Right lobe of liver (tissue), 6 donors: ENCODE results near the gene NECAP2. TPM values are rescaled to one million over a fixed set of nuclear protein-coding genes. Genes with fewer than 3 reads are reported as not detected.
"Not testable (repeated sequence)": the region's sequence is repeated elsewhere in the genome, so short reads cannot be mapped to it uniquely, and the experiment has no call there.

ENCODE experiments used
- ATAC-seq, 4 donors: fragments of 200-7000 bp; cut with Tn5 transposase; one replicate each; pipeline ENCODE4 v1.9.1; 2020; ENCODE audit warnings: mild to moderate bottlenecking in 4 of 4, moderate library complexity in 4 of 4
- DNase-seq, 3 donors: peaks; one replicate each; pipeline ENCODE4 v3.0.0-alpha.2; 2020
- H3K27ac ChIP-seq, 3 donors: fragments of 200-600 bp; one replicate each; pipeline ENCODE4 v1.8.0; 2022
- H3K27me3 ChIP-seq, 2 donors: fragments of 200-600 bp; one replicate each; pipeline ENCODE4 v1.8.0; 2022
- H3K36me3 ChIP-seq, 4 donors: fragments of 200-600 bp; sonication (generic) in 1 of 4; one replicate each; pipeline versions ENCODE4 v1.5.1 to v1.8.0; 2017 to 2022; ENCODE audit warnings: control low read depth in 1 of 4
- H3K4me1 ChIP-seq, 4 donors: fragments of 200-600 bp; sonication (generic) in 1 of 4; one replicate each; pipeline versions ENCODE4 v1.5.1 to v1.8.0; 2017 to 2022; ENCODE audit warnings: control low read depth in 1 of 4
- H3K4me3 ChIP-seq, 3 donors: fragments of 200-600 bp; one replicate each; pipeline ENCODE4 v1.8.0; 2022
- H3K9me3 ChIP-seq, 4 donors: fragments of 200-600 bp; sonication (generic) in 1 of 4; one replicate each; pipeline versions ENCODE4 v1.5.1 to v1.8.0; 2017 to 2022; ENCODE audit warnings: control low read depth in 1 of 4
- POLR2A ChIP-seq: fragments of 450-650 bp; IDR thresholded peaks from one replicate; pipeline ENCODE4 v1.6.1; 2017; ENCODE audit warnings: antibody characterized with exemption, mild to moderate bottlenecking
- WGBS: methylation state at CpG from one replicate; pipeline ENCODE4 v1.1.6; 2018; ENCODE audit warnings: low coverage, low lambda C conversion rate; ENCODE audit not compliant: insufficient coverage; ENCODE audit errors: missing lambda C conversion rate; 5-methylcytosine and 5-hydroxymethylcytosine counted together
- intact Hi-C, 2 donors: fragments of 100-400 bp; cut with DNase I; formaldehyde crosslinking; loops; one replicate each; pipeline versions ENCODE4 v1.11.2 to v1.14.1; 2022
- total RNA-seq, 6 experiments: library from RNA; depleted of rRNA in 2 of 6; stranded (reverse); fragments of >200 nt in 2 of 6; fragmentation: NEBNext Ultra II Directional in 3 of 6; extraction: Animal tissue kit (Norgen Biotek cat#: 25700) in 3 of 6; gene quantifications; one replicate each; pipeline versions ENCODE4 v1.1.0 to v1.2.4, GENCODE V29; 2016 to 2023
- TF ChIP-seq, protein P1 (sequence below), 4 donors: fragments of 200-600 bp in 3 of 4; fragments of 450-650 bp in 1 of 4; IDR thresholded peaks; one replicate each; pipeline versions ENCODE4 v1.5.1 to v1.8.0; 2016 to 2022; ENCODE audit warnings: antibody characterized with exemption in 4 of 4, mild to moderate bottlenecking in 2 of 4
- donor health status: DM: no; HTN: yes; CAD: no.
- donor health status: DM: no; HTN: no; CAD: no.
- donor health status: DM: no; HTN: no; CAD: no.
- donor health status: DM: no; HTN: yes; CAD: no.
- donor health status: DM: no; HTN: yes; CAD: no.

The NECAP2 gene
- total RNA-seq, 6 experiments from 2014 or later = 13.9 to 28.3 (median 24.2) TPM

DNA sequence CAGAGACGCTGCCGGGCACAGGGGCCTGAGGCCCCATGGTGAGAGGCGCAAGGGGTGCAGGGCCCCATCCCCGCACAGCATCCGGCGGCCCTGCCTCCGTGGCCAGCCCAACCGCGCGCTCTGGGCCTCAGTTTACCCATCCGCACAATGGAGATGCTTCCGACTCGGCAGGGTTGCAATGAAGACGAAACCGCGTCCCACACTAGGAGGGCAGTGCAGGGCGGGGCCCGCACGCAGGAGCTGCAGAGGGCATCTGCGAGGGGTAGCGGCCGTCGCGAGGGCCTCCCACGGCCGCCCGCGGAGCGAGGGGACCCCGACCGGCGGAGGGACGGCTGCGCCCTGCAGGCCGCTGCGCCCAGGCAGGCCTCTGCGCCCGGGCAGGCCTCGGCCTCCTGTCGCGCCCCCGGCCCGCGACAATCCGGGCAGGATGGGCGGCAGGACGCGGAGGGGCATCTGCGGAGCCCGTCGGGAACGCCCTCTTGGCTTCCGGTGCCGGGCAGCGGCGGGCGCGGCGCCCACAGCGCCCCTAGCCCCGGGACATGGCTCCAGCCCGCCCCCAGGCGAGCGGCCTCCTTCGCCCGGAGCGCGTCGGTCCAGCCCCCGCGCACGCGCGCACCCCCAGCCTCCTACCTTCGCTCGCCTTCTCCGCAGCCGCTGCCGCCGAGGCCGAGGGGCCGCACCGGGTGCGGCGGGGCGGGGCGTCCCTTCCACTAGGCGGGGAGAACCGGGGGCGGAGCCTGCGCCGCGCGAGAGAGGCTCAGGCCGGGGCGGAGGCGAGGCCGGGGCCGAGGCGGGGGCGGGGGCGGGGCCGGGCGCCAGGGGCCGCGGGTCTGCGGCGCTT is 58.3 kb downstream of the NECAP2 start:
- Histone ChIP-seq H3K9me3 (no peaks in the 10 kb centered on the region), H3K36me3 (no peaks in the 10 kb centered on the region), H3K27me3 (no peaks in the 10 kb centered on the region), H3K4me1 (no peaks in the 10 kb centered on the region), H3K27ac (peak overlapping the region in 2 of 3 donors; percentile 40 to 43), H3K4me3 (peak overlapping the region; percentile 70 to 81 (median 77))
- ATAC-seq (peak; percentile 93 to 98 (median 96)), DNase-seq (peak; percentile 90 to 93 (median 90))
- intact Hi-C loops = no loop called here
- TF ChIP-seq POLR2A = peak; percentile 27
- TF ChIP-seq, protein P1, sequence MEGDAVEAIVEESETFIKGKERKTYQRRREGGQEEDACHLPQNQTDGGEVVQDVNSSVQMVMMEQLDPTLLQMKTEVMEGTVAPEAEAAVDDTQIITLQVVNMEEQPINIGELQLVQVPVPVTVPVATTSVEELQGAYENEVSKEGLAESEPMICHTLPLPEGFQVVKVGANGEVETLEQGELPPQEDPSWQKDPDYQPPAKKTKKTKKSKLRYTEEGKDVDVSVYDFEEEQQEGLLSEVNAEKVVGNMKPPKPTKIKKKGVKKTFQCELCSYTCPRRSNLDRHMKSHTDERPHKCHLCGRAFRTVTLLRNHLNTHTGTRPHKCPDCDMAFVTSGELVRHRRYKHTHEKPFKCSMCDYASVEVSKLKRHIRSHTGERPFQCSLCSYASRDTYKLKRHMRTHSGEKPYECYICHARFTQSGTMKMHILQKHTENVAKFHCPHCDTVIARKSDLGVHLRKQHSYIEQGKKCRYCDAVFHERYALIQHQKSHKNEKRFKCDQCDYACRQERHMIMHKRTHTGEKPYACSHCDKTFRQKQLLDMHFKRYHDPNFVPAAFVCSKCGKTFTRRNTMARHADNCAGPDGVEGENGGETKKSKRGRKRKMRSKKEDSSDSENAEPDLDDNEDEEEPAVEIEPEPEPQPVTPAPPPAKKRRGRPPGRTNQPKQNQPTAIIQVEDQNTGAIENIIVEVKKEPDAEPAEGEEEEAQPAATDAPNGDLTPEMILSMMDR (IDR thresholded peaks at IDR 0.05) = peak in 2 of 4 donors; percentile 9 to 13
- 0% methylated on average over 8 of the region's 108 CpGs for WGBS

DNA sequence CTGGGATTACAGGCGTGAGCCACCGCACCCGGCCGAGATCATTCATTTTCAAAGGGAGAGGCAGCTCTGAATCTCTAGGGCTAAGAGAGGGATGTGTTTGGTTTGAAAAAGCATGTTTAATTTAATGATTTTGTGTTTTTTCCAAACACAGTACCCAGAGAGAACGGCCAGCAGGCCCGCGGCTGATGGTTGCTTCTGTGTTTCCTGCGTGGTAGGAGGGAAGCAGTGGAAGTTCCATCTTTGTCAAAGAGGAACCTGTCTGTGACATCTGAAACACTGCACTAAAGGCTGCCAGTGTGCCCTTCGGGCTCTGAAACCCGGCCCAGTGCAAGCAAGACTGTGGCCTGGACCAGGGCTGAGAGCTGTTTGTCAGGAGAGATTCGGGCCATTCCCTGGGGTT is 59.9 kb downstream of the NECAP2 start:
- H3K4me1 ChIP-seq, H3K27ac ChIP-seq, H3K4me3 ChIP-seq, H3K27me3 ChIP-seq, H3K9me3 ChIP-seq, intact Hi-C loops, DNase-seq, H3K36me3 ChIP-seq: not testable (repeated sequence)
- 48% methylated on average over 5 of the region's 11 CpGs for WGBS
- ATAC-seq = peak in 1 of 4 donors; percentile 14

DNA sequence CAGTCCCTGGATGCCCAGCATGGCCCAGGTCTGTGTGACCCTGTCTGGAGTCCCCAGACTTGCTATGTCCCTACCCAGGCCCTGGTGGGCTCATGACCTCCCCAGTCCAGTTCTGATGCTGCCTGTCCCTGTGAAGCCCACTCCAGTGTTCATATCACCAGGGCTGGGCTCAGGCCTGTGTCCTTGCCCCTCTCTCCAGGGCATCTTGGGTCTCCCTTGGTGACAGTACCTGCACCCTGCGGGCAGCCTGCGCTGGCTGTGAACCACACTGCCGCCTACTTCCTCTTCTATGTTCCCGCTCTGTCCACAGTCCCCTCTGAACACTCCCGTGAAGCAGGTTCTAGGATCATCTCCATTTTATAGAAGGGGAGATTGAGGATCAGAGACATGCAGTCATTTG is 60.5 kb downstream of the NECAP2 start:
- H3K27ac ChIP-seq, DNase-seq, H3K36me3 ChIP-seq, H3K9me3 ChIP-seq, intact Hi-C loops, H3K27me3 ChIP-seq, H3K4me3 ChIP-seq, H3K4me1 ChIP-seq: not testable (repeated sequence)
- ATAC-seq = peak in 1 of 4 donors; percentile 3
- whole genome bisulfite sequencing = 74% methylated on average over 5 of the region's 5 CpGs

DNA sequence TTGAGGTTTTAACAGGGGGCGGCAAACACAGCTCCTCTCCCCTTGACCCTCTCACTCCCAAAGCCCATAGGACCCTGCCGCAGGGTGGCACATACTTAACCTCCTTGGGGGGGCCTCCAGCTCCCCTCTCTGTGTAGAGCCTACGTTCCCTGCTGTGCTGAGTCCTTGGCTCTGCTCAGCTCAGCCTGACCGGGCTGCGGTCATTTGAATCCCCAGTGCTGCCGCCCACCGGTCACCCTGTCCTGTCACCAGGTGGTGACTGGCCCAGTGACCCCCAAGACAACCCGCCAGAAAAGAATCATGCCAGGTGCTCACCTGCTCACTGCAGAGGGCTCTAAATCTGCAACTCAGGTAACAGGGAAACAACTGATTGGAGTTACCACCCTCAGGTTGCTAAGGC is 60.9 kb downstream of the NECAP2 start:
- H3K27ac ChIP-seq, H3K27me3 ChIP-seq, DNase-seq, H3K36me3 ChIP-seq, intact Hi-C loops, H3K9me3 ChIP-seq, H3K4me1 ChIP-seq, H3K4me3 ChIP-seq, ATAC-seq: not testable (repeated sequence)
- WGBS = 30% methylated on average over 2 of the region's 8 CpGs

DNA sequence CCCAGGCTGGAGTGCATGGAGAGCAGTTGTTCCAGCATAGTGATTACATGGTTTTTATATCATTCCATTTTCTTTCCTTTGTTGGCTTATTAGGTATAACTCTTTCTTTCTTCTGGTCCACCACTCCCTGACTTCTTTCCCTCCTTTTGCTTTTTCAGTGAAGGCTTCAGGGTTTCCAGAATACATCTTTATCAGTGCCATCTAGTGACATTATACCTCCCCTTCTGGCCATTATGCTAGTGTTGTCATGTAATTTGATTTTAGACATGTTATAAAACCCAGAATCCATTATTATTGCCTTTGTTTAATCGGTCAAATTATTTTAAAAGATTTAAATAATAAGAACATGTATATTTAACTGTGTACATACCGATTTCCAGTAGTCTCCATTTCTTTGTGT is 63.0 kb downstream of the NECAP2 start:
- Histone ChIP-seq H3K27me3 (no peaks in the 10 kb centered on the region), H3K9me3 (no peaks in the 10 kb centered on the region), H3K27ac (no peak overlapping the region), H3K36me3 (no peaks in the 10 kb centered on the region), H3K4me1 (no peaks in the 10 kb centered on the region), H3K4me3 (no peak overlapping the region)
- DNase-seq (no peak), ATAC-seq (no peak)
- 52% methylated on average over 2 of the region's 2 CpGs for WGBS
- TF ChIP-seq POLR2A = no peak
- TF ChIP-seq, protein P1 (IDR thresholded peaks at IDR 0.05) = no peak
- intact Hi-C loops = no loop called here

DNA sequence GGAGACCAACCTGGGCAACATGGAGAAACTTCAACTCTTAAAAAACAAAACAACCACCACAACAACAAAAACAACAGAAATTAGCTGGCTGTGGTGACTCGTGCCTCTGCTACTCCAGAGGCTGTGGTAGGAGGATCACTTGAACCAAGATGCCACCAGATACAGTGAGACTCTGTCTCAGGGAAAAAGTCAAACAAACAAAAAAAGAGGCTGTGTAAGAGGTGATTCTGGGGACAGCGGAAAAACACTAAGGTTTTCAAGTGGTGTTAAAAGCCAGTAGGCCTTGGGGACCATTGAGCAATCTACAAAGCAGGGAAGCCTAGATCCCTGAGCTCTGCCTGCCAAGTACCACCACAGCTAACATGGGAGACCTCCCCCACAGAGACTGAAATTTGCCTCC is 65.3 kb downstream of the NECAP2 start:
- intact Hi-C loops, H3K9me3 ChIP-seq, DNase-seq, ATAC-seq, H3K4me3 ChIP-seq, H3K27ac ChIP-seq, H3K36me3 ChIP-seq, H3K27me3 ChIP-seq, H3K4me1 ChIP-seq: not testable (repeated sequence)
- WGBS = no CpG with 5 or more reads among the region's 2 CpGs

DNA sequence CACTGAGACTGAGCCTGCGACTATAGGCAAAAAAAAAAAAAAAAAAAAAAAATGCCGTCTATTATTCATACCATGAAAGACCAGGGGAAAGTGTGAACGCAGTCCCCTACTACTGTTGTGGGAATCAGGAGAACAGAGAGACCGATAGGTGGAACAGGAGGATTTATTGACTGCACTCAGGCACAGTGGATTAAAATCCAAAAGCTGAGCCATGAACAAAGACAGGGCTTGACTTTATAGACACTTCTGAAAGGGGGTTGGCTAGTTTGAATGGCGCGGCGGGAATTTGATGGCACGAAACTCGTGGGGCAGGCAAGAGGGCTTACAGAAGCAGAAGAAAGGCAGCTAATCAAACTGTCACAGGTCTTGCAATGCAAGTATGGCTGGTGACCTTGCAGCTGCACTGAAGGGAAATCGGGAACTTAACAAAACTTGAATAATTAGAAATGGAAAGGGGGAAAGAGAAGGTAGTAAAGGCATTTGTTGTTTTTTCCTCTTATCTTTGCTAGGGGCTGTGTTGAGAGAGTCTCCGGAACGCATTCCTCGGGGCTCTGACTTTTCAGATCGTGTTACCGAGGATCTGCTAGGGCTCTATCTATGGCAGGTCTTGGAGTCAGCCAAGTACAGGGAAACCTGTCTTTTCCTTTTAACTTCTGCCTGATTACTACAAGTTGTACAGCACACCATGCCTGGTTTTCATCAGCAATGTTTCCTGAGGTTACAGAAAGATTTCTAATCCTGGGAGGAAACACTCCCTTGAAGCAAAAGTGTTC is 66.0 kb downstream of the NECAP2 start:
- ATAC-seq, H3K4me3 ChIP-seq, H3K4me1 ChIP-seq, H3K27ac ChIP-seq, DNase-seq, H3K9me3 ChIP-seq, H3K27me3 ChIP-seq, H3K36me3 ChIP-seq, intact Hi-C loops: not testable (repeated sequence)
- 82% methylated on average over 15 of the region's 15 CpGs for WGBS
